Islet of Langerhans (tissue), 1 donor: ENCODE measurements around the gene PACS2.
"Not testable (repeated sequence)": the region's sequence is repeated elsewhere in the genome, so short reads cannot be mapped to it uniquely, and the experiment has no call there.

ENCODE experiments used
- FAIRE-seq: peaks from one replicate; lab custom pipeline; 2011; peaks lifted over from hg19 to GRCh38; lab: Jason Lieb, UNC

Gene PACS2

DNA sequence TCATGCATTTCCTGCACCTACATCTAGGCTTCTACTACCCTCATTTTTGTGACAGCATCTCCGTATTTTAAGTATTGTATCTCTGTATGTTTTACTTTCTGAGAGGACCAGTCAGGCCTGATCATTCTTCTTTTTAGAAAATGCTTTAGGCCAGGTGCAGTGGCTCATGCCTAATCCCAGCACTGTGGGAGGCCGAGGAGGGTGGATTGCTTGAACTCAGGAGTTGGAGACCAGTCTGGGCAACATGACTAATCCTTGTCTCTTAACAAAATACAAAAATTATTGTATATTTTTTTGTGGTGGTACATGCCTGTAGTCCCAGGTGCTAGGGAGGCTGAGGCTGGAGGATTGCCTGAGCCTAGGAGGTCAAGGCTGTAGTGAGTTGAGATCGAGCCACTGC, 36.9 kb downstream of the PACS2 start:
- no peak for FAIRE-seq

DNA sequence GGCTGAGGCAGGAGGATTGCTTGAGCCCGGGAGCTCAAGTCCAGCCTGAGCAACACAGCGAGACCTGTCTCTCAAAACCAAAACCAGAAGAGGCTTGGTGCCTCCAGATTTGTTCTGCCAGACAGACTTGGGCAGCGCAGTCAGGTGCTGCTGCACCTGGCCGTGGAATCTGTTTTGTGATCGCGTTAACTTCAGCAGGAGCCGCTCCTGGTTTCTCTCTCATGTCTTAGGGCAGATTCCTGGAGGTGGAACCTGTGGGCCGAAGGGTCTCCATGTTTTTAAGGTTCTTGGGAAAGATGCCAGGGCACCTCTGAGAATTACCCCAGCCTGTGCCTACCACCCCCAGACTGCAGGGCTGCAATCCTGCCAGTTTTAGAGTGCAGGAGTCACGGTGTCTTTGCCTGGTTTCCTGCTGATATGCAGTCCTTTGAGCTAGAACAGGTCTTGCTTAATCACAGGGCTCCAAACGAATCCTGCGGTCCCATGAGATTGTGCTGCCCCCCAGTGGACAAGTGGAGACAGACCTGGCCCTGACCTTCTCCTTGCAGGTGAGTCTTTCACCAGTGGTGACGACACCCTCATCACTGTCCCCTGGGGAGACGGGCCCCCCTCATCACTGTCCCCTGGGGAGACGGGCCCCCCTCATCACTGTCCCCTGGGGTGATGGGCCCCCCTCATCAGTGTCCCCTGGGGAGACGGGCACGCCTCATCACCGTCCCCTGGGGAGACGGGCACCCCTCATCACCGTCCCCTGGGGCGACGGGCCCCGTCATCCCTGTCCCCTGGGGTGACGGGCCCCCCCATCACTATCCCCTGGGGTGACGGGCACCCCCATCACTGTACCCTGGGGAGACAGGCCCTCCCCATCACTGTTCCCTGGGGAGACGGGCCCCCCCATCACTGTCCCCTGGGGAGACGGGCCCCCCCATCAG, 37.6 kb downstream of the PACS2 start:
- peak; percentile 97 for FAIRE-seq

DNA sequence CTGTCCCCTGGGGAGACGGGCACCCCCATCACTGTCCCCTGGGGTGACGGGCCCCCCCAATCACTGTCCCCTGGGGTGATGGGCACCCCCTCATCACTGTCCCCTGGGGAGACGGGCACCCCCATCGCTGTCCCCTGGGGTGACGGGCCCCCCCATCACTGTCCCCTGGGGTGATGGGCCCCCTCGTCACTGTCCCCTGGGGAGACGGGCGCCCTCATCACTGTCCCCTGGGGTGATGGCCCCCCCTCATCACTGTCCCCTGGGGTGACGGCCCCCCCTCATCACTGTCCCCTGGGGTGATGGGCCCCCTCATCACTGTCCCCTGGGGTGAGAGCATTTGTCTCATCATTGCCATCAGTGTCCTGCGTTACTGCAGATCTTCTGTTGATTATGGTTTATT, 38.6 kb downstream of the PACS2 start:
- no peak for FAIRE-seq

DNA sequence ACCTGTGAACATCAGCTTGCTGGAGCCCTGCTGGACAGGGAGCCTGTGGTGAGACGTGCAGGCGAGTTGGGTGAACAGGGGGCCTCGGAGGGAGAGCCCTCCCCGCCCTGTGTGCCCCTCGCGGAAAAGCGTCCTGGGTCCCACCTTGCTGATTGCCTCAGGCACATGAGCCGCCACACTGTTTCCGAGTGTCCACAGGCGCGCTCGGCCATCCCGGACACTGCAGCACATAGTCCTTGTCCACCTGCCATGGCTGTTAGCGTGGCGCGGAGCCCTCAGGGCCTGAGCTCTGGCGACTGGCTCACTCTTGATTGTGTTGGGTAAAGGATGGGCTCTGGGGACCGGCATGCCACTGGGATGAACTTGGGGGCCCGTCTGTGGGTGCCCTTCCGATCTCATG, 40.0 kb downstream of the PACS2 start:
- FAIRE-seq = no peak

DNA sequence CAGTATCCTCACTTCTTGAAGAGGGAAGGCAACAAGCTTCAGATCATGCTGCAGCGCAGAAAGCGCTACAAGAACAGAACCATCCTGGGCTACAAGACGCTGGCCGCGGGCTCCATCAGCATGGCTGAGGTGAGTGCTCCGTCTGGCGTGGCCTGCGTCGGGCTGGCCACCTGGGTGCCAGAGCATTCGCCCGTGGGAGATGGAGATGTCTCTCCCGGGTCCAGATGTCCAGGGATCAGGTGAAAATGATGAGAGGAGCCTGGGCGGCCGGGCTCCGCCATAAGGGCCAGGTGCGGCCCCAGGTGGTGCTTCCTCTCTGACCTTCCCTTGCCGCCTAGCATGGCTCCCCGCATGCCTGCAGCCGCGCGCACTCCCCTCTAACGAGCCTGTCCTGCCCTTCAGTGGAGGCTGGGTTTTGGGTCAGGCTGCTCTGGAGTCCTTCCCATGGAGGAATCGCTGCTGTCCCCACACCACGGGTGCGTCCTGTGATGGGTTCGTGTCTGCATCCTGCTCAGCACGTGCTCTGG, 40.6 kb downstream of the PACS2 start:
- no peak for FAIRE-seq

DNA sequence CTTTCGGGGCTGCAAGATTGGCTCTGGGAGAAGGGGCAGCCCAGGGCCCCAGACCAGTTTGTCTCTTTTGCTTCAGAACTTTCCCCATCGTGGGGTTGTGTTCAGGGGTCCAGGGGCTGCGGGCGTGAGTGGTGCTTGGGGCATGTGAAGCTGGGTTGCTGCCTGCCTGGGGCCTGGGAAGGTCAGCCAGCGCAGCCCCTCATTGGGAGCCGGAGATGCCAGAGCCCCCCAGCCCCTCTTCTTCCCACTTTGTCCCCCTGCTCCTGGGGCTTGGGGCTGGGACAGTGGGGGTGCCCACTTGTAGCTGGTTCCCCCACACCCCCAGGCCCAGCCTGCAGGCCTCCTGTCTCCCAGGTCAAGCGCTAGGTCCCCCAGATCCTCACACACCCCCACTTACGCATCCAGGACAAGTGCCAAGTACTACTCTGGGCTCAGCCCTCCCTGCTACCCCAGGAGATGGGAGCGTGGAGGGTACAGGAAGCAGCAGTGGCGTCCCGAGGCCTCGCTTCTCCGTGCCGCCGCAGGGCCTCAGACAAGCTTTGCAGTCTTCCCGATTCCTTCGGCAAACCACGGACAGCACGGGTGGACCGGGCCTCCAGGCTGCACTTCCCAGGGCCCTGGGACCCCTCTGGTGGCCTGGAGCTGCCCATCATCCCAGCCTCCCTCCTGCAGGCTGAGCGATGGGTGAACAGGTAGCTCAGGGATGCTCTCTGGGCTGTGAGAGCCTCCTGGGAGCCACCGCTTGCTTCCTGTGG, 41.5 kb downstream of the PACS2 start:
- no peak for FAIRE-seq

DNA sequence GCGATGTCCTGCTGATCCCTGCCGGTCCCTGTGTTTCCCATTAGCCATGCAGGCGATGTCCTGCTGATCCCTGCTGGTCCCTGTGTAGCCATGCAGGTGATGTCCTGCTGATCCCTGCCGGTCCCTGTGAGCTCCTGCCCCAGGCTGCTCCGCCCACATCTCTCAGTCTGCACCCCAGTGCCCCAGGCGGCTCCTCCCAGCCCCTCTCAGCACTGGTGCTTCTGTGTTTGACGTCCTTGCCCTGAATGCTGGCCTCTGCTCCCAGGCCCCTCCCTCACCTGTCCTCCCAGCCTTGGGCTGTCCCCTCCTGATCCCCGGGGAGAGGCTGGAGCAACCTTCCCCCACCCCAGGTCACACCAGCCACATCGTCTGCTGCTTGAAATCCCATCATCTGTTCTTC, 42.4 kb downstream of the PACS2 start:
- FAIRE-seq = no peak

DNA sequence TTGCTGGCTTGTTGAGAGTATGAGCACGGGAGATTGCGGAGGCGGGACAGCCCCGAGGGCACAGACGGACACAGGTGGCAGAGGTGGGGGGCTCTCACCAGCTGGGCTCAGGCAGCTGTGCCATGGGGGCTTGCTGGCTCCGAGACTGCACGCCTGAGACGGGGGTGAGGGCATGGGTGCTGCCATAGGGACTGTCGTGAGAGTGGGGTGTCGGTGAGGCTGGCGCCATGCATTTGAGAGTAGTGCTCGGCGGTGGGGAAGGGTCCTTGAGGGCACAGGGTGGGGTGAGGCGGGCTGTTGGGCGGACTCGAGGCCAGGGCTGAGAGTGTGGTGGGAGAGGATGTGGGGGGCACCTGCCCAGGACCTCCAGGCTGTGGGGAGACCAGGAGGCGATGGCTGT, 43.1 kb downstream of the PACS2 start:
- FAIRE-seq = no peak

DNA sequence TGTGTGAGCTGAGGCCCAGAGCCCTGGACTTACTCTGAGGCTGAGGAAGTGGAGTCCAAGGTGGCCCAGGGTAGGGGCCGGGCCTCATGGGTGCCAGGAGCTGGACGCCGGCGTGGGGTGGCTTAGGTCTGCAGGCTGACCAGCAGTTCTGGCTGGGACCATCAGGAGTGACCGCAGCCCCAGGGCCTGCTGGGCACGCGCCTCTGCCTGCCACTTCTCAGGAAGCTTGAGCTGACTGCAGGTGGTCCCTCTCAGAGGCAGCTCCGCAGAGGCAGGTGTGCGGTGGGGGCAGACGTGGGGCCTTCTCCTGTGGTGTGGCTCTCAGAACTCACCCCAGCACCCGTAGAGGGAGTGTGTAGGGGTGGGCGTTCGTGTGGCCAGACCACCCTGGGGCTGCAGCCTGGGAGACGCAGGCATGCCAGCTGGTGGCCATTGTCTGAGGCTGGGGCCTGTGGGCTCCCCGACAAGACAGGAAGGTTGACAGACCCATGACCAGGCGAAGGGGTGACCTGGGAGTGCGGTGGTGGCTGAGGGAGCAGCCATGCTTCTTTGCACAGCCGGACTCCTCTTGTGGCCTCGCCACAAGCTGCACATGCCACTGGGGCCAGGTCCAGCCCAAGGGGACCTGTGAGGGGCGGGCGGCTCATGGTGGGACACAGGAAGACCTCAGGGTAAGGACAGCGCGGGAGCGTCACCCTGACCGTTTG, 43.7 kb downstream of the PACS2 start:
- no peak for FAIRE-seq

DNA sequence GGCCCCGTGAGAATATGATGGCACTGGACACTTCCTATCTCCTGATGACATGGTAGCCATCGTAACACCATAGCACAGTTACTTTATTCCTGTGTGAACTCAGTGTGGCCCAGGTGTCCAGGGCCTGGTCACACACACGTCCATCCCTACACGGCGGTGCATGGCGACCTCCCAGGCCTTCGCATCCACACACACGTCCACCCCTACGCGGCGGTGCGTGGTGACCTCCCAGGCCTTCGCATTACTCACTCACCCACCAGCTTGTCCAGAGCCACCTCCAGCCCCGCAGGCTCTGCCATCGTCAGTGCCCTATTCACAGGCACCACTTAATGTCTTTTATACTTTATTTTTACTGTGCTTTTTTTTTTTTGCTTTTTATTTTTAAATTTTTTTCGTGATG, 44.4 kb downstream of the PACS2 start:
- no peak for FAIRE-seq

DNA sequence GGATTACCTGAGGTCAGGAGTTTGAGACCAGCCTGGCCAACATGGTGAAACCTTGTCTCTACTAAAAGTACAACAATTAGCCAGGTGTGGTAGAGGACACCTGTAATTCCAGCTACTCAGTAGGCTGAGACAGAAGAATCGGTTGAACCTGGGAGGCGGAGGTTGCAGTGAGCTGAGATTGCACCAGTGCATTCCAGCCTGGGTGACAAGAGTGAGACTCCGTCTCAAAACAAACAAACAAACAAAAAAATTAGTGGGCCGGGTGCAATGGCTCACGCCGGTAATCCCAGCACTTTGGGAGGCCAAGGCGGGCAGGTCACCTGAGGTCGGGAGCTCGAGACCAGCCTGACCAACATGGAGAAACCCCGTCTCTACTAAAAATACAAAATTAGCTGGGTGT, 46.9 kb downstream of the PACS2 start:
- FAIRE-seq = not testable (repeated sequence)

DNA sequence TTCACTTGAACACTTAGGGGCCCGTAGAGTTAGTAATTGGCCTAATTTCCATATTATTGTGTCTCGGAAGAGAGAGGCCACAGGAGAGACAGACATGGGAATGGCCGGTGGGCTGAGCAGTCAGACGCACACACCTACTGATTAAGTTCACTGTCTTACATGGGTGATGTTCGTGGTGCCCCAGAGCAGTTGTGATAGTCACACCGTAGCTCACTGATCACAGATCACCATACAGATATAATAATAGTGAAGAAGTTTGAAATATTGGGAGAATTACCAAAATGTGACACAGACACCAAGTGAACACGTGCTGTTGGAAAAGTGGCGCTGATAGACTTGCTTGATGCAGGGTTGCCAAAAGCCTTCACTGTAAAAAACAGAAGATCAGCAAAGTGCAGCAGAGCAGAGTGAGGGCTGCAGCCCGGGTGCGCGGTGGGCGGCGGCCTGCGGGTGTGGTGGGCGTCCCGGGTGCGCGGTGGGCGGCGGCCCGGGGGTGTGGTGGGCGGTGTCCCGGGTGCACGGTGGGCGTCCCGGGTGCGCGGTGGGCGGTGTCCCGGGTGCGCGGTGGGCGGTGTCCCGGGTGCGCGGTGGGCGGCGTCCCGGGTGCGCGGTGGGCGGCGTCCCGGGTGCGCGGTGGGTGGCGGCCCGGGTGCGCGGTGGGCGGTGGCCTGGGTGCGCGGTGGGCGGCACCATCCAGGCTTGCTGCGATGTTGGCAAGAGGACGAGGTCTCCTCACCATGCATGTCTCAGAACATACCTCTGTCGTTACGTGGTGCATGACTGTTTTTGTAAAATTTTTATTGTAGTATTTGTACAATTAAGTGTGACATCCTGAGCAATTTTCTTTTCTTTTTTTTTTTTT, 49.5 kb downstream of the PACS2 start:
- FAIRE-seq = no peak

DNA sequence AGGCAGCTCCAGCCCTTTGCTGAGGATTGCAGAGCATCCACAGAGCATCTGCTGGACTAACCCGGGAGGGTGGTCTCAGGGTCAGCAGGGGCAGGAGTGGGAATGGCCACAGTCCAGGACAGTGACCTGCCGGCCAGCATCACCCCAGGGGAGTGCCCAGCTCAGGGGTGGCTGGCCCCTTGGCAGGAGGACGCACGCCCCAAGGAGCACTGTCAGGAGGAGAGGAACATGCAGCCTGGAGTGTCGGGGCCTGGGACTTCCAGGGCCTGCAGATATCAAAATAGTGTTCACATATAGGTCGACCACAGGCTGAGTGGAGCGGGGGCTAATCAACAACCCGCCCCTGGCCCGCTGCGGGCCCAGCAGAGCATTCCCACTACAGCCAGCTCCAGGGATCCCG, 50.6 kb downstream of the PACS2 start:
- no peak for FAIRE-seq

DNA sequence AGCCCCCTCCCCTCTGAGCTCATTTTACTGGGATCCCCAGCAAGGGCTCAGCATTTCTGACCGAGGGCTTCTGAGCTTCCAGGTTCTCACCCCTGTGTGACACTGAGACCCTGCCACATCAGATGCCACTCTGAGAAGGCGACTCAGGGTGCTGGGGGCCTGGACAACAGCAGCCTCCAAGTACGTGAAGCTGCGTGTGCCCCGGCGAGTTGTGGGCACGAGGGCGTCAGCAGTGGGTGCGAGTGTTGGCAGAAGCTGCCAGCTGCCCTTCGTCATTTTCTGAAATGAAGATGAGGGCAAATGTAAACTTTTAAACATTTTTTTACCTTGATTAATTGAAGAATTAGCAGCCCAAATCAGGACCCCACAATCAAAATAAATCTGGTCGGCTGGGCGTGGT, 51.1 kb downstream of the PACS2 start:
- FAIRE-seq = no peak

DNA sequence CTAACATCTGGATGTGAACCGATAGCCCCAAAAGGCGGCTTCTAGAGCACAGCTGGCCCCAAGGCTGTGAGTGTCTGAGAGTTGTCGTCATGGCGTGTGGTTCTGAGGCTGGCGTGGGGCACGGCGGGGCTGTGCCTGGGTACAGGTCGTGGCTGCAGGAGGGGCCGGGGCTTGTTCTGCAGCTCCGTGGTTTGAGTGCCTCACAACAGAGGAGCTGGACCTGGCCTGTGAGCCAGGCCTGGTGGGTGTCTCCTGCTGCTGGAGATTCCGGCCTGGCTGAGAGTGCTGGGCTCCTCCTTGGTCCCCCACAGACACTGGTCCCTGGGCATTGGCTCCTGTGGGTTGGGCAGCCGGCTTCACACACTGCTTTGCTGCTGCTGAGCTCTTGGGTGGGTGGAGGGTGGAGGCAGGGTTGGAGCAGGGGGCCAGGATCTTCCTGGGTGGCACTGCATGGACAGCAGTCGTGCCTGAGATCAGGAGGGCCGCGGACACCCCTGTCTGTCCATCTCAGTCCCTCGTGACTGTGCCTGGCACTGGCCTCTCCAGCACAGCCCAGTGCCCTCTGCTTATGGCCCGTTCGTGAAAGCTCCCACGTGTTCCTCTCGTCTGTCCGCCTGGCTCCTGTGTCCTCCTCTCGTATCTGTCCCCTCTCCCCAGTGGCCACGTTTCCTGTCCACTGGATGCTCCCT, 52.0 kb downstream of the PACS2 start:
- no peak for FAIRE-seq

DNA sequence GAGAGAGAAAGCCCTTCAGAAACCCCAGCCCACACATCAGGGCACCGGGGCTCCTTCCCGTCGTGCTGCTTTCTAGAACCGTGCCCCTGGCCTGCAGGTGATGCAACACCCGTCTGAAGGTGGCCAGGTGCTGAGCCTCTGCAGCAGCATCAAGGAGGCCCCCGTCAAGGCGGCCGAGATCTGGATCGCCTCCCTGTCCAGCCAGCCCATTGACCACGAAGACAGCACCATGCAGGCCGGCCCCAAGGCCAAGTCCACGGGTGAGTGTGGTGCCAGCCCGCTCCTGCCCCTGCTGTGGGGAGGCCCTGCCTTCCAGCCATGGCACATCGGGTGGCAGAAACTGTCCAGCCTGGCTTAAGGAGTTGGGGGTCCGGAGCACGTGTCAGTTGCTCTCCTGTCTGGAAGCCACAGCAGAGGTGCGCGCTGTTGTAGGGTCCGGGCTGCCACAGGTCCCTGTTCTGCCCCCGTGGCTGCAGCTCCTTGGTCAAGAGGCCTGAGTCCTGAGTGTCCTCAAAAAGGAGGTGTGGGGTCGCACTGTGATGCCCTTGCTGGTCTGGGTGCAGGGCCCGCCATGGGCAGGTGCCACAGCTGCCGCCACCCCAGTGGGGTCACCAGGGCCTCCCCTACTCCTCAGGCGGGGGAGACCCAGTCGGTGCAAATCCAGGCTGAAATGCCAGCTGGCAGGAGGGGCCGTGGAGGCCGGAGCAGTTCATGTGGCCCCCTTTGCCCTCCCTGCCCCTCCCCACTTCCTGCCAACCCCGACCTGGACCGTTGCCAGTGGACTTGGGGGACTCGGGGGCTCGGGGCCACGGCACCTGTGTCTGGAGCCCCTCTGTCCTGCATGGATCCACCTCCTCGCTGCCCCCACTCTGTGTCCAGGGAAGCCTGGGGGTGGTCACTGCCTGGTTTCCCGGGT, 52.8 kb downstream of the PACS2 start:
- no peak for FAIRE-seq

DNA sequence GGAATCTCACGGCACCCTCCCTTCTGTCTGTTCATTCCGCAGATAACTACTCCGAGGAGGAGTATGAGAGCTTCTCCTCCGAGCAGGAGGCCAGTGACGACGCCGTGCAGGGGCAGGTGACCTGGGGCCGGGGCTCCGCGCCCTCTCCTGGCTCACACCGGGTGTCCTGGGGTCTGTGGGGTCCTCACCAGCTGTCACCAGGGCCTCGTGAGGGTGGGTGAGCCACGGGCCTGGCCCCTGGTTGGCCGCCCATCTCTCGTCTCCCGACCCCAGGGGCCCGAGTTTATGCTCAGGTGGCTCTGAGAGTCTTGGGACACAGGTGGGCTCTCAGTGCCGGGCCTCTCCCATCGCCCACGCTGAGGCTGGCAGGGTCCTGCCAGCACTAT, 53.5 kb downstream of the PACS2 start:
- FAIRE-seq = no peak

DNA sequence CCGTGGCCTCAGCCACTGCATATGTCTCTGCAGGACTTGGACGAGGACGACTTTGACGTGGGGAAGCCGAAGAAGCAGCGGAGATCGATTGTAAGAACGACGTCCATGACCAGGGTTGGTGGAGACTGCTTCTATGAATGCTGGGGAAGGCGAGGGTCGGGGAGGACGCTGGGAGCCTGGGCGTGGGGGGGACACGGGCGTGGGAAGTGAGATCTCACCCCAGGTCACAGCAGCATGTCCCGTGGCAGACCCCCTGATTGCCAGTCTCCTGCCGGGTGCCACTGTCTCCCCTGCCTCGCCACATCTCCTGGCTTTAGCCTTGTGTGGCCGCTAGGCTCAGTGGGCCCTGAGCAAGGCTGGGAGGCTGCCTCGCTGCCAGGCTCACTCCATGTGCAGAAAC, 53.9 kb downstream of the PACS2 start:
- FAIRE-seq = no peak

DNA sequence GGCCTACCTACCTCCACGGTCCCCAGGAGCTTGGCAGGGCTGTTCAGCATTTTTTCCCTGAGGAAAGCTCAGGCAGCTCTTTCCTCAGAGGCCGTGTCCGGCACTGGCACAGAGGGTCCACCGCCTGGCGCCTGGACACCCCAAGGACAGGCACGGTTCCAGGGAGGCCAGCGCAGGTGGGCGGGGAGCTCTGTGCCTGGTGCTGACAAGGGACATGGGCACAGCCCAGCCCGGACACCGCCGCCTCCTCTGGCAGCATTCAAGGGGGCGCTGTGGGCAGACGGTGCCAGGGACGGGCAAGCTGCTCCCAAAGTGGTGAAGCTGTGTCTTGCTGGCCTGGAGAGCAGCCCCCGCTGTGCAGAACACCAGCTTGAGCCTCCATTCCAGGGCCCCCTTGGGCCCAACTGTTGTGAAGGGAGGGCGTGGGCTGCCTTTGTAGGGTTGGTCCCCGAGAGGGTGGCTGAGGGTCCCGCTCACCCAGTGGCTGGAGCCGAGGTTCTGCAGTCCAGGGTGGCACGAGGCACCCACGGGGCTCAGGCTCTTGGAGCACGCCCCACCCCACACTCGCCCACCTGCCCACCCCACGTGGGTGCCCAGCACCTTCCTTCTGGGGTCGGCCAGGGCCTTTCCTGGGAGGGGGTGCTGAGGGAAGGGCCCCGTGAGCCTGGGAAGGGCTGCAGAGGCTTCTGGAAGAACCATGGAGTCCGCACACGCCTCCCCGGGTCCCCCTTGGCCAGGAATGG, 54.5 kb downstream of the PACS2 start:
- no peak for FAIRE-seq
